Endothelial cell (in vitro differentiated cells): ENCODE measurements around the gene NSMF. TPM values are rescaled to one million over a fixed set of nuclear protein-coding genes. Genes with fewer than 3 reads are reported as not detected.

ENCODE experiments used
- DNase-seq: peaks from one replicate; pipeline ENCODE4 v3.0.0; 2021; ENCODE audit warnings: low spot score
- H3K27ac Mint-ChIP-seq: one replicate; pipeline ENCODE4 v1.8.0; 2021; ENCODE audit warnings: mixed read lengths, inconsistent platforms; ENCODE audit not compliant: unreplicated experiment
- H3K27me3 Mint-ChIP-seq: one replicate; pipeline ENCODE4 v1.8.0; 2021; ENCODE audit warnings: mild to moderate bottlenecking, moderate library complexity, mixed read lengths, inconsistent platforms; ENCODE audit not compliant: unreplicated experiment
- H3K36me3 Mint-ChIP-seq: one replicate; pipeline ENCODE4 v1.8.0; 2021; ENCODE audit warnings: mild to moderate bottlenecking, low read depth, mixed read lengths, inconsistent platforms; ENCODE audit not compliant: unreplicated experiment
- H3K4me1 Mint-ChIP-seq: one replicate; pipeline ENCODE4 v1.8.0; 2021; ENCODE audit warnings: mild to moderate bottlenecking, mixed read lengths, inconsistent platforms; ENCODE audit not compliant: unreplicated experiment
- H3K4me3 Mint-ChIP-seq: one replicate; pipeline ENCODE4 v1.8.0; 2021; ENCODE audit warnings: mild to moderate bottlenecking, mixed read lengths, inconsistent platforms; ENCODE audit not compliant: unreplicated experiment
- H3K9me3 Mint-ChIP-seq: one replicate; pipeline ENCODE4 v1.8.0; 2021; ENCODE audit warnings: mixed read lengths, inconsistent platforms; ENCODE audit not compliant: unreplicated experiment
- CTCF ChIP-seq: fragments of 200-600 bp; sonication (generic); IDR thresholded peaks from one replicate; pipeline ENCODE4 v1.5.0; 2021; ENCODE audit warnings: antibody characterized with exemption; ENCODE audit not compliant: unreplicated experiment
- total RNA-seq: library from RNA; stranded (reverse); fragmentation: NEBNext Ultra II Directional; extraction: Animal tissue kit (Norgen Biotek cat#: 25700); gene quantifications from one replicate; pipeline ENCODE4 v1.2.1, GENCODE V29; 2021; ENCODE audit not compliant: unreplicated experiment

NSMF gene
- total RNA-seq, 1 donor from 2014 or later = 43.0 TPM

DNA sequence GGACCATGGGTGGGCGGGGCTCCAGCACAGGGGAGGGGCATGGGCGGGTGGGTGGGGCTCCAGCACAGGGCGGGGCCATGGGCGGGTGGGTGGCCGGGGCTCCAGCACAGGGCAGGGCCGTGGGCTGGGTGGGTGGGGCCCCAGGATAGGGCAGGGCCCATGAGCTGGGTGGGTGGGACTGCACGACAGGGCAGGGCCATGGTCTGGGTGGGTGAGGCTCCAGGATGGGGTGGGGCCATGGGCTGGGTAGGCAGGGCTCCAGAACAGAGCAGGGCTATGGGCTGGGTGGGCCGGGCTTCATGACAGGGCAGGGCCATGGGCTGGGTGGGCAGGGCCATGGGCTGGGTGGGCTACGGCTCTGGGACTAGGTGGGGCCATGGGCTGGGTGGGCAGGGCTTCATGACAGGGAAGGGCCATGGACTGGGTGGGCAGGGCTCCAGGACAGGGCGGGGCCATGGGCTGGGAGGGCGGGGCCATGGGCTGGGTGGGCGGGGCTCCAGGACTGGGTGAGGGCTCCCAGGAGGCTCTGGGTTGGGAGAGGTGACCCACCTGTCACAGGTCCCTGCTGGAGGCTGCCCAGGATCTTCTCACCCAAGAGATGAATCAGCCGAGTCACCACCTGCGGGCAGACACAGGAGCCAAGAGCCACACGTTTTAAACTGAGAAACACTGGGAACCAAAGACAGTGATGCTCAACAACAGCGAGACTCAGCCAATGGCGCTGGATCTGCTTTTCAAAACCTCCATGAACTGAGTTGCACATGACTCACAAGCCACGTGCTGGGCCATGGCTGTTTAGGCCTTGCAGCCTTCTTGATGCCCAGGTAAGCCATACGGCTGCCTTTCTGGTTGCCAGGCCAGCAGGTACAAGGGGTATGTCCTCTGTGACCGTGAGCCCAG, 33.6 kb upstream of the NSMF start:
- Mint-ChIP-seq H3K4me3 (no peak overlapping the region), H3K27ac (no peak overlapping the region), H3K4me1 (no peaks in the 10 kb centered on the region), H3K27me3 (peaks cover 10% of the 10 kb centered on the region), H3K9me3 (no peaks in the 10 kb centered on the region), H3K36me3 (peaks cover 11% of the 10 kb centered on the region)
- DNase-seq = no peak
- TF ChIP-seq CTCF = no peak

- Mint-ChIP-seq H3K27me3 (peaks cover 8% of the 10 kb centered on the region), H3K4me1 (no peaks in the 10 kb centered on the region), H3K9me3 (no peaks in the 10 kb centered on the region), H3K36me3 (peaks cover 11% of the 10 kb centered on the region), H3K4me3 (no peak overlapping the region), H3K27ac (no peak overlapping the region)
- no peak for TF ChIP-seq CTCF
- DNase-seq = no peak
Measured at GRCh38 chr9:137491735-137492432, 32.8 kb upstream of the NSMF start.

GRCh38 chr9:137490532-137491186, 31.5 kb upstream of the NSMF start:
- no peak overlapping the region for H3K4me3 Mint-ChIP-seq
- H3K4me1 Mint-ChIP-seq = no peaks in the 10 kb centered on the region
- H3K27ac Mint-ChIP-seq = no peak overlapping the region
- peaks cover 11% of the 10 kb centered on the region for H3K36me3 Mint-ChIP-seq
- H3K9me3 Mint-ChIP-seq = no peaks in the 10 kb centered on the region
- TF ChIP-seq CTCF = no peak
- H3K27me3 Mint-ChIP-seq = peaks cover 8% of the 10 kb centered on the region
- DNase-seq = no peak

GRCh38 chr9:137488906-137489305, 29.8 kb upstream of the NSMF start:
- H3K27ac Mint-ChIP-seq = no peak overlapping the region
- H3K4me1 Mint-ChIP-seq = no peaks in the 10 kb centered on the region
- H3K9me3 Mint-ChIP-seq = no peaks in the 10 kb centered on the region
- peaks cover 5% of the 10 kb centered on the region for H3K36me3 Mint-ChIP-seq
- H3K27me3 Mint-ChIP-seq = peaks cover 5% of the 10 kb centered on the region
- H3K4me3 Mint-ChIP-seq = no peak overlapping the region
- no peak for TF ChIP-seq CTCF
- no peak for DNase-seq
